Measurements from ENCODE around the gene SPATA19. TPM values are rescaled to one million over a fixed set of nuclear protein-coding genes. Genes with fewer than 3 reads are reported as not detected.

SPATA19 gene
- total RNA-seq, 6 experiments from 2014 or later = not detected

DNA sequence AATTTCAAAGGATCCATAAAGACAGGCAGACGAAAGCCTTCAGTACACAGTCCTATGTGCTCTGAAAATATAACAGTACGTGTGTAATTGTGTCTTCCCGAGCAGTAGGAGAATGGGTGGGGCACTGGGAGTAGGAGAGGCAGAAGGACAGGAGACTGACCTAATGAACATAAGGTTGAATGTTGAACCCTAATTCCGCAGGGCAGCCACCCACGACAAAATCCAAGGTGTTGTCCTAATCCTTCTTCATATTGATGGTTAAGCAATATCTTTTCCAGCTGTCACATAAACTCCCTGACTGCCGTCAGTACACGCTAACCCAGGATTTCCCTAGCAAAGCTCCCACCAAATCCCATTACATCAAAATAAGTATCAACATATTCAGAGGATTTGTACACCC lies 34.5 kb downstream of the SPATA19 start:
- Mint-ChIP-seq H3K9me3 (peaks cover 16% of the 10 kb centered on the region), H3K36me3 (ENCODE audit: low read depth) (no peaks in the 10 kb centered on the region; the same call in 1 of the 2 replicates), H3K4me1 (ENCODE audit: low read depth) (no peaks in the 10 kb centered on the region), H3K27me3 (ENCODE audit: insufficient read depth) (no peaks in the 10 kb centered on the region; the same call in 1 of the 2 replicates), H3K27ac (no peak overlapping the region), H3K4me3 (no peak overlapping the region)
- TF ChIP-seq, protein P1, sequence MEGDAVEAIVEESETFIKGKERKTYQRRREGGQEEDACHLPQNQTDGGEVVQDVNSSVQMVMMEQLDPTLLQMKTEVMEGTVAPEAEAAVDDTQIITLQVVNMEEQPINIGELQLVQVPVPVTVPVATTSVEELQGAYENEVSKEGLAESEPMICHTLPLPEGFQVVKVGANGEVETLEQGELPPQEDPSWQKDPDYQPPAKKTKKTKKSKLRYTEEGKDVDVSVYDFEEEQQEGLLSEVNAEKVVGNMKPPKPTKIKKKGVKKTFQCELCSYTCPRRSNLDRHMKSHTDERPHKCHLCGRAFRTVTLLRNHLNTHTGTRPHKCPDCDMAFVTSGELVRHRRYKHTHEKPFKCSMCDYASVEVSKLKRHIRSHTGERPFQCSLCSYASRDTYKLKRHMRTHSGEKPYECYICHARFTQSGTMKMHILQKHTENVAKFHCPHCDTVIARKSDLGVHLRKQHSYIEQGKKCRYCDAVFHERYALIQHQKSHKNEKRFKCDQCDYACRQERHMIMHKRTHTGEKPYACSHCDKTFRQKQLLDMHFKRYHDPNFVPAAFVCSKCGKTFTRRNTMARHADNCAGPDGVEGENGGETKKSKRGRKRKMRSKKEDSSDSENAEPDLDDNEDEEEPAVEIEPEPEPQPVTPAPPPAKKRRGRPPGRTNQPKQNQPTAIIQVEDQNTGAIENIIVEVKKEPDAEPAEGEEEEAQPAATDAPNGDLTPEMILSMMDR (IDR thresholded peaks at IDR 0.05) = no peak
- no peak for DNase-seq

- Mint-ChIP-seq H3K27ac (no peak overlapping the region), H3K9me3 (peaks cover 18% of the 10 kb centered on the region), H3K4me1 (ENCODE audit: low read depth) (no peaks in the 10 kb centered on the region), H3K4me3 (no peak overlapping the region), H3K27me3 (ENCODE audit: insufficient read depth) (no peaks in the 10 kb centered on the region; the same call in 1 of the 2 replicates), H3K36me3 (ENCODE audit: low read depth) (no peaks in the 10 kb centered on the region; the same call in 1 of the 2 replicates)
- no peak for DNase-seq
- TF ChIP-seq, protein P1 (IDR thresholded peaks at IDR 0.05) = no peak
Measured at GRCh38 chr11:133809569-133810491, 35.5 kb downstream of the SPATA19 start.

DNA sequence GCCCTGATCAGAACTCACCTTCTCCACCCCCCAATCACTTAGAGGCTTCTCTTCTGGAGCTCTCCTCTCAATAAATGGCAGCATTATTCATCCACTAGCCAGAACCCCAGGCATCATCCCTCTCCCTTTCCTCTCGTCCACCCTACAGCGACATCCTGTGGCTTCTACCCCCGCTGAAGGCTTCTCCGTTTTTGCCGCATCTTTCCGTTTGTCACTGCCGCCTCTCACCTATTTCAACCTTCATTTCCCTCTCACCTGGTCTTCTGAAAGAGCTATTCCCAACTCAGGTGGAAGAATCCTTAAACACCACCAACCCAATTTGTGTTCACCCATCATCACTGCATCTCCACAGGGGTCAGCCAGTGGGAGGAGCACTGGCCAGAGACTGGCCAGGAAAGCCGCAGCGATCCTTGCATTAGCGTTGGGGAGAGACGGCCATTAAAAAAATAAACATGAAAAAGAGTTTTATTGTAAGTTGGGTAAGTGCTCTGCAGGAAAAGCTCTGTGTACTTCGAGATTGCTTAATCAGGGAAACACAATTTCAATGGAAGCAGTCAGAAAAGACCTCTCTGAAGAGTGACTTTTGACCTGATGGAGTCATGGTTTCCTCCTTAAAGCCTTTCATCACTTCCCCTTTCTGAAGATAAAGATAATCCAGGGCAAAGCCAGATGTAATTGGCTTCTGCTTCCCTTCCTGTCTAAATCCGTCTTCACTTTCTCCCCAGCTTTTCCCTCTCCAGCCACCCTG lies 36.7 kb downstream of the SPATA19 start:
- Mint-ChIP-seq H3K4me3 (no peak overlapping the region), H3K4me1 (ENCODE audit: low read depth) (no peaks in the 10 kb centered on the region), H3K27ac (no peak overlapping the region), H3K36me3 (ENCODE audit: low read depth) (no peaks in the 10 kb centered on the region; the same call in 1 of the 2 replicates), H3K9me3 (peaks cover 21% of the 10 kb centered on the region), H3K27me3 (ENCODE audit: insufficient read depth) (no peaks in the 10 kb centered on the region; the same call in 1 of the 2 replicates)
- no peak for DNase-seq
- TF ChIP-seq, protein P1 (IDR thresholded peaks at IDR 0.05) = no peak

- H3K36me3 Mint-ChIP-seq (ENCODE audit: low read depth) = no peaks in the 10 kb centered on the region; the same call in 1 of the 2 replicates
Measured at GRCh38 chr11:133803026-133803425, 42.3 kb downstream of the SPATA19 start.

DNA sequence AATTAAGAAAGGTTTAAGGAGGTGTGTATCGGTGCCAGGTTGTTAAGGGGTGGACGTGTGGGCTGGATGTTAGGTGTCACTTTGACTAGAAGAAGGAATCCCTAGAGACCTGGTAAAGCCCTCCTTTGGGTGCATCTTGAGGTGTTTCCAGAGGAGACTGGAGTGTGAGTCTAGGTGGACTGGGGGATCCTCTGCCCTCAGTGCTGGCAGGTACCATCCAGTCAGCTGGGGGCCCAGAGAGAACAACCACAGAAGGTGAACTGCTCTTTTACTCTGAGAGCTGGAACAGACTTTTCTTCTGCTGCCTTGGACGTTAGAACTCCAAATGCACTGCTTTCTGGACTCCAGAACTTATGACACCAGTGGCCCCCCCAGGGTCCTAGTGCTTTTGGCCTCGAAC lies 44.0 kb downstream of the SPATA19 start:
- no peak for DNase-seq
- Mint-ChIP-seq H3K9me3 (peaks cover 42% of the 10 kb centered on the region), H3K4me3 (no peak overlapping the region), H3K27me3 (ENCODE audit: insufficient read depth) (no peaks in the 10 kb centered on the region), H3K36me3 (ENCODE audit: low read depth) (no peaks in the 10 kb centered on the region), H3K4me1 (ENCODE audit: low read depth) (no peaks in the 10 kb centered on the region), H3K27ac (no peak overlapping the region)
- TF ChIP-seq, protein P1 (IDR thresholded peaks at IDR 0.05) = no peak

More at GRCh38 chr11:133803026-133803425, 42.3 kb downstream of the SPATA19 start:
- Mint-ChIP-seq H3K4me3 (no peak overlapping the region), H3K27ac (no peak overlapping the region), H3K9me3 (peaks cover 28% of the 10 kb centered on the region), H3K27me3 (ENCODE audit: insufficient read depth) (no peaks in the 10 kb centered on the region), H3K4me1 (ENCODE audit: low read depth) (no peaks in the 10 kb centered on the region)
- TF ChIP-seq, protein P1 (IDR thresholded peaks at IDR 0.05) = no peak
- DNase-seq = no peak
